Psoas muscle (tissue), 8 donors: ENCODE data around the gene SLC34A3. TPM values are rescaled to one million over a fixed set of nuclear protein-coding genes. Genes with fewer than 3 reads are reported as not detected.

ENCODE experiments used
- ATAC-seq, 4 donors: fragments of 200-7000 bp; cut with Tn5 transposase; one replicate each; pipeline ENCODE4 v1.9.1; 2020; ENCODE audit warnings: moderate library complexity in 3 of 4, mild to moderate bottlenecking in 2 of 4
- DNase-seq, 2 donors: peaks; one replicate each; pipeline ENCODE4 v3.0.0-alpha.2; 2020
- H3K27ac ChIP-seq: fragments of 200-600 bp; one replicate; pipeline ENCODE4 v1.8.0; 2022
- H3K27me3 ChIP-seq, 3 donors: fragments of 200-600 bp in 1 of 3; one replicate each; pipeline versions ENCODE4 v1.6.1 to v1.8.0; 2013 to 2022; ENCODE audit warnings: low read length in 2 of 3, mild to moderate bottlenecking in 2 of 3, moderate library complexity in 1 of 3; ENCODE audit not compliant: insufficient read depth in 3 of 3
- H3K36me3 ChIP-seq, 2 donors: fragments of 200-600 bp in 1 of 2; one replicate each; pipeline versions ENCODE4 v1.6.1 to v1.8.0; 2013 to 2022; ENCODE audit warnings: low read depth in 1 of 2, mild to moderate bottlenecking in 1 of 2, moderate library complexity in 1 of 2; ENCODE audit not compliant: insufficient read depth in 1 of 2
- H3K4me1 ChIP-seq: fragments of 200-600 bp; one replicate; pipeline ENCODE4 v1.8.0; 2022
- H3K4me3 ChIP-seq: fragments of 200-600 bp; one replicate; pipeline ENCODE4 v1.8.0; 2022; ENCODE audit warnings: mild to moderate bottlenecking
- H3K9me3 ChIP-seq: fragments of 200-600 bp; one replicate; pipeline ENCODE4 v1.8.0; 2022
- CTCF ChIP-seq: fragments of 200-600 bp; IDR thresholded peaks from one replicate; pipeline ENCODE4 v1.8.0; 2022; ENCODE audit warnings: antibody characterized with exemption
- WGBS, 3 donors: extraction: QIAGEN DNeasy Blood & Tissue Kit; methylation state at CpG; one replicate each; pipeline versions ENCODE4 v1.1.6 to v1.1.7; 2013; 5-methylcytosine and 5-hydroxymethylcytosine counted together
- intact Hi-C, 2 donors: fragments of 100-400 bp; cut with DNase I; formaldehyde crosslinking; loops; one replicate each; pipeline versions ENCODE4 v1.11.0 to v1.14.2; 2022
- polyA plus RNA-seq, 3 donors: library from polyadenylated mRNA; stranded (reverse); fragments of 200-250 nt; gene quantifications; one replicate each; pipeline ENCODE4 v1.2.3, GENCODE V29; 2013
- total RNA-seq, 4 donors: library from RNA; stranded (reverse); fragmentation: NEBNext Ultra II Directional in 2 of 4; extraction: Animal tissue kit (Norgen Biotek cat#: 25700) in 2 of 4; gene quantifications; one replicate each; pipeline versions ENCODE4 v1.2.1 to v1.2.4, GENCODE V29; 2021 to 2023
- donor health status: healthy with polysubstance abuse.
- donor health status: DM: no; HTN: no; CAD: no; lungs with moderate emphysema.
- donor health status: Bipolar disorder and iron deficiency.
- donor health status: healthy.
- donor health status: DM: yes; HTN: yes; CAD: no.
- donor health status: DM: no; HTN: no; CAD: no.
- donor health status: DM: no; HTN: no; CAD: no.
- donor health status: DM: yes; HTN: yes; CAD: no.

The SLC34A3 gene
- total and polyA plus RNA-seq, 7 donors: not detected

GRCh38 chr9:137233143-137233980 is 2.7 kb downstream of the SLC34A3 start:
- ATAC-seq (no peak), DNase-seq (no peak)
- TF ChIP-seq CTCF: no peak

GRCh38 chr9:137234055-137234697 is 3.5 kb downstream of the SLC34A3 start:
- H3K9me3 ChIP-seq: no peaks in the 10 kb centered on the region
- H3K36me3 ChIP-seq: no peaks in the 10 kb centered on the region
- intact Hi-C loops: no loop called here
- no peak for DNase-seq
- H3K4me1 ChIP-seq: peaks cover 30% of the 10 kb centered on the region
- ATAC-seq: no peak
- TF ChIP-seq CTCF: no peak
- H3K27me3 ChIP-seq: peaks cover 0 to 15% (median 13%) of the 10 kb centered on the region in 3 donors
- H3K27ac ChIP-seq: no peak overlapping the region
- no peak overlapping the region for H3K4me3 ChIP-seq
- 51 to 74% (median 64%) methylated on average over 27 to 40 of the region's 40 CpGs for WGBS, 3 donors

More at GRCh38 chr9:137233143-137233980, 2.7 kb downstream of the SLC34A3 start:
- Histone ChIP-seq H3K4me1 (peaks cover 23% of the 10 kb centered on the region), H3K36me3 (no peaks in the 10 kb centered on the region), H3K4me3 (no peak overlapping the region), H3K9me3 (no peaks in the 10 kb centered on the region), H3K27me3 (peaks cover 0 to 20% (median 15%) of the 10 kb centered on the region in 3 donors), H3K27ac (no peak overlapping the region)
- intact Hi-C loops: no loop called here
- 73 to 83% (median 74%) methylated on average over 23 to 40 of the region's 40 CpGs for WGBS, 3 donors

GRCh38 chr9:137234758-137235423 is 4.2 kb downstream of the SLC34A3 start:
- H3K4me1 ChIP-seq: peaks cover 37% of the 10 kb centered on the region
- intact Hi-C loops: no loop called here
- no peak for TF ChIP-seq CTCF
- peaks cover 0 to 15% (median 6%) of the 10 kb centered on the region in 3 donors for H3K27me3 ChIP-seq
- no peak overlapping the region for H3K27ac ChIP-seq
- ATAC-seq (no peak), DNase-seq (no peak)
- H3K36me3 ChIP-seq: no peaks in the 10 kb centered on the region
- H3K9me3 ChIP-seq: no peaks in the 10 kb centered on the region
- H3K4me3 ChIP-seq: no peak overlapping the region
- 67 to 84% (median 74%) methylated on average over 16 to 18 of the region's 18 CpGs for WGBS, 3 donors

GRCh38 chr9:137235424-137236237 is 4.9 kb downstream of the SLC34A3 start:
- H3K4me3 ChIP-seq: peak overlapping the region; percentile 59
- no peaks in the 10 kb centered on the region for H3K36me3 ChIP-seq
- H3K9me3 ChIP-seq: no peaks in the 10 kb centered on the region
- DNase-seq (no peak), ATAC-seq (no peak)
- peaks cover 37% of the 10 kb centered on the region for H3K4me1 ChIP-seq
- no peak for TF ChIP-seq CTCF
- WGBS, 3 donors: 63 to 71% (median 66%) methylated on average over 26 to 35 of the region's 35 CpGs
- no peak overlapping the region for H3K27ac ChIP-seq
- intact Hi-C loops: no loop called here
- peaks cover 0 to 15% (median 0%) of the 10 kb centered on the region in 3 donors for H3K27me3 ChIP-seq
